GM21723 (cell line): ENCODE results near the gene FHIP1B.

ENCODE experiments used
- ATAC-seq: cut with Tn5 transposase; IDR thresholded peaks from one replicate; pipeline ENCODE4 v1.9.1; 2021; ENCODE audit warnings: mild to moderate bottlenecking, moderate library complexity; ENCODE audit not compliant: unreplicated experiment

The FHIP1B gene

DNA sequence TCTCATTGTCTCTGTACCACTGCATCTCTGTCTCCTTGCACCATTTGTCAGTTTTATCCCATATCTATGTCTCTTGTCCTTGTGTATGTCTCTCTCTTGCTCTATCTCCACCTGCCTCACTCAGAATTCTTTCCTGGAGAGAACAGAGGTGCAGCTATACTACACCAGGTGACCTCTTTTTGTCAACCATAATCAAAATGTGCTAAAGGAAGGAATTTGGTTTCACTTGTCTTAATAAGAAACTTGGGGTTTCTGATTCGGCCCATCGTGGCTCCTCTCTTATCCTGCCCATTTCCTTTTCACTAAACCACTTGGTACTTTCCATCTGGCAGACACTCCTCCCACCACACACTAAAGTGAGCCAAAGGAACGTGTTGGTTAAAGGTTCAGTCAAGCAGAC is 31.1 kb downstream of the FHIP1B start:
- peak; percentile 75 for ATAC-seq

DNA sequence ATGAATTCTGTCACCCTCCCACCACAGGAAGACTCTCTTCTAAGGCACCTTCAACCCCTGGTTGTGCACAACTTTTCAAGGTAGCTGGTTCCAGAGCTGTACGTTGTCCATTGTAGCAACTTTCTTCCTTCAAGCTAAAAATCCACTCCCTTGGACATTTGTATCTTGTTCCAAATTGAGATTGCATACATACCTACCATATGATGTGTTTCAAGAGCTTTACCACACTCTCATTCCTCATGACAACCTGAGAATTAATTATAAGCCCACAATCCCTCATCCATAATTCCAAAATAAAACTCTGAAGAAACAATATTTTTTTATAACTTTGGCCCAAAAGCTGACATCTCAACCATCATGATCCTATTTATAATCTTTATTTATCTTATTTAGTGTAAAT is 32.4 kb downstream of the FHIP1B start:
- ATAC-seq, result no peak

DNA sequence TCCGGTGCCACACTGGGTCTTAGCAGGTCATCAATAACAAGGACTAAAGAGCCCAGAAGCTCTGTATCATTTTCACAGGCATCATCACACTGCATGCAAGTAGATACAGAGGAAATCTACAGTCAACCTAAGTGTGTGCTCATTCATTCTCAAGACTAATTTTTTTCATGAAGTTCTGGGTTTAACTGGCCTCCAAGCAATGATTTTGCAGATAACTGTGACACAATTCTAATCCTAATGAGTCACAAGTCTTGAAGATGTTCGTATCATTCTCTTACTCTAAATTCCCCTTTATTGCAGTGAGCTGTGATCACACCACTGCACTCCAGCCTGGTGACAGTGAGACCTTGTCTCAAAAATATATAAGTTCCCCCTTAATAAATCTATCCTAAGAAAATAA is 33.0 kb downstream of the FHIP1B start:
- no peak for ATAC-seq

DNA sequence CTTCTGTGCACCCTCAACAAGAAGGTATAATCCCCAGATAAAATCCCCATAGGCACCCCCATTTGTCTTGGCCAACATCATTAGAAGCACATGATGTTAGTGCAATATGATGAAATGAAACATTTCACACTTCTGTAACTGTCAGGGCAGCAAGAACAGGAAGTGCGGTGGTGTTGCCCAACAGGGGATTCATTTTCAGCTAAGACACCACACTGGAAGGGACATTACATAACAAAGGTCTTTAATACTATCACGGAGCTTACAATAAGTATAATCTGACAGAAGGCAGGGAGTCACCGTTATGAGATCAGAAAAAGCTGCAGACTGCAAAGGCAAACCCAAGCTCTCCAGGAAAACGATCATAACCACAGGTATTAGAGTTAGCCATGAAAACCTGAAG is 33.5 kb downstream of the FHIP1B start:
- ATAC-seq, result no peak

DNA sequence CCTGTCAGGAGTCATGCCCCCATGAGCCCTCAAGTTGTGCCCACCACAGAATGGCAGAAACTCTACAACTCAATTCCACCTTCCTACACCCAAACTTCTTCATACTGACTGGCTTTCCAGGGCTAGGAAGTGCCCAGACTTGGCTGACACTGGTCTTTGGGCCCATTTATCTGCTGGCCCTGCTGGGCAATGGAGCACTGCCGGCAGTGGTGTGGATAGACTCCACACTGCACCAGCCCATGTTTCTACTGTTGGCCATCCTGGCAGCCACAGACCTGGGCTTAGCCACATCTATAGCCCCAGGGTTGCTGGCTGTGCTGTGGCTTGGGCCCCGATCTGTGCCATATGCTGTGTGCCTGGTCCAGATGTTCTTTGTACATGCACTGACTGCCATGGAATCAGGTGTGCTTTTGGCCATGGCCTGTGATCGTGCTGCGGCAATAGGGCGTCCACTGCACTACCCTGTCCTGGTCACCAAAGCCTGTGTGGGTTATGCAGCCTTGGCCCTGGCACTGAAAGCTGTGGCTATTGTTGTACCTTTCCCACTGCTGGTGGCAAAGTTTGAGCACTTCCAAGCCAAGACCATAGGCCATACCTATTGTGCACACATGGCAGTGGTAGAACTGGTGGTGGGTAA is 35.1 kb downstream of the FHIP1B start, which contains the start of gene OR52W1:
TSS of gene OR52W1 (plus strand) at position 51 of the 637 bp plus-strand sequence. CDS start at position 51, 0 bp downstream.
- no peak for ATAC-seq

DNA sequence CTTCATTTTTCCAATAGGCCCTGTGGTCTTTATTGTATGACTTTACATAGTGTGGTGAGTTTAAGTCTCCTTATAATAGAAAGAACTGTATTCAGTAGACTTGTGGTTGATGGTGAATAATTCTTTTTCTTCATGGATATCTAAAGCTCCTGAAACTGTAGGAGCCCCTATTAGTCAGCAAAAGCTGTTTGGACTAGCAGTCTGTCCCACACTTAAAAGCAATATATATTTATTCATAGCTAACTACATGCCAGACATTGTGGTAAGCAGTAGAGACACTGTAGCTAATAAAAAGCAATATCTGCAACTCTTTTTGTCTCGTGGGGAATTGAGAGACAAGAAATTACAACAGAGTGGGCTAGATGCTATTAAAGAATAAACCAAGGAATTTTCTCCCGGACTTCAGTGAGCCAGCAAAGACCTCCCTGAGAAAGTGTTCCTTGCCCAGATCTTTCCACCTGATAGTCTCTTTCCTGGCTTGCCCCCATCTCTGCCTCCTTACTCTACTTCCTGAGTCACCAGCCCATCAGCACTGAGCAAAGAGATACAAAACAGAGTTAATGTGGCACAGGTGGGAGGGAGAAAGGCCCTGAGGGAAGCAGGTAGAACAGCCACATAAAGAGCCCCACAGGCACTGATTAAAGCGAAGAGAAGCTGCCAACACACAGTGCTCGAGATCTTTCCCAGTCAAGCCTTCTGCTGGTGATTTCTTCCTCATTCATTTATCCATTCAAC is 36.8 kb downstream of the FHIP1B start:
- ATAC-seq, result no peak

DNA sequence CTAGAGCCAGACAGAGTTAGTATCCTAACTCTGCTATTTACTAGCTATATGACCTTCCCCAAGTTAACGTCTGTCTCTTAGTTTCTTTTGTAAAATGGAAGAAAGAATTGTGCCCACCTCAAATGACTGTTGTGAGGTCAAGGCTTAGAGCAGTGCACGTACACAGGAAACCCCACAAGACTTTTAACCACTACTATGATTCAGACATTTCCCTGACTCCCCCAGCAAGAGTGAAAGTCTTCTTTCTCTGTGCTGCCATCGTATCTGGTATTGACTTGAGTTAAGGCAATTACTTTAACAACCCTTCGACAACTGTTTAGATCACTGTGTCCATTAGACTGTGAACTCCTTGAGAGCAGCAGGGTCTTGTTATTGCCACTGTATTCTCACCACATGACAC is 38.0 kb downstream of the FHIP1B start:
- no peak for ATAC-seq

DNA sequence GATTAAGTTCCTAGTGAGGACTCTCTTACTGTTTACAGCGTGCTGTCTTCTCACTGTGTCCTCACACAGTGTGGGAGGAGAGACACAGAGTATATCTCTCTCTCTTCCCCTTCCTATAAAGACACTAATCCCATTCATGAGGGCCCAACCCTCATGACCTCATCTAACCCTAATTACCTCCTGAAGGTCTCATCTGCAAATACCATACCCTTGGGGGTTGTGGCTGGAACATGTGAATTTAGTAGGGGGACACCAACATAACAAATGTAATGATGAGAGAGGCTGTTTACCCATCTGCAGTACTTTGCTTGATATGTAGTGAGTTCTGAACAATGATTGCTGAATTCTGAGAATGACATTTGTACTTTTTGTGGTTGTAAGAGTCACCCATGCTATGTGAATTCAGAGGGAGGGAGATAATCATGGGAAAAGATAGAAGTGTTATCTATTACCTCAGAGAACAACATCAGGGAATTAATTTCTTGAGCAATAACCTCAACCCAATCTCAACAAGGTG is 40.3 kb downstream of the FHIP1B start:
- no peak for ATAC-seq

DNA sequence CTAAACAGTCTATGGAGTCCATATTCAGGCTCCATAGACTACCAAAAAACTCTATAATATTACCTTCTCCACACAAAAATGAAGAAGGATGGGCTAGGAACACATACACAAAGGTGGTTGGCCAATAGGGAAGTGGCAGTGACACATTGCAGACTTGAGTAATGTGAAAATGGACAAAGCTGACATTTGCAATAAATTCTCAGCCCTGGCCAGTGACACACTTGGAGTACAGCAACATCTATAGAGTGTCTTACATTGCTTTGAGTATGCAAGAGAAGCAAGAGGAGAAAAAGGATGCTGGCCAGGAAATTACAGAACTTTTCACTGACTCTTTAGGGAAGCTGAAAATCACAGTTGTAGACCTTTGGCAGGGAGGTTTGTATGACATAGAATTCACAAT is 42.7 kb downstream of the FHIP1B start:
- no peak for ATAC-seq

DNA sequence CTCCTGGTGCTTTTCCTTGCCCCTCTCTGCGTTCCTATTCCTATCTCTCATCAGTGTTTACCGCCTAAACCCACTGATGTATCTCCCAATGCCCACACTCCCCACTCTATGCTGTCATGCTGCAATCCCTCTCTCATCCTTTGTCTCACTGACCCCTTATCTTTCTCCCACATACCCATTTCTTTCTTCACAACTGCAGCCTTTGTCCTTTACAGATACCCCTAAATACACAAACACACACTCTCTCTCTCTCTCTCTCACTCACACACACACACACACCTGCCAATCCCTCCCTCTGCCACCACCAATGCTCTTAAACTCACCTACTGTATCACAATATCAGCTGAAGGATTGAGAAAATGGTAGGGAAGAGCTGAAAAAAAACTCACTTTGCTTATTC is 59.0 kb downstream of the FHIP1B start:
- ATAC-seq, result no peak

DNA sequence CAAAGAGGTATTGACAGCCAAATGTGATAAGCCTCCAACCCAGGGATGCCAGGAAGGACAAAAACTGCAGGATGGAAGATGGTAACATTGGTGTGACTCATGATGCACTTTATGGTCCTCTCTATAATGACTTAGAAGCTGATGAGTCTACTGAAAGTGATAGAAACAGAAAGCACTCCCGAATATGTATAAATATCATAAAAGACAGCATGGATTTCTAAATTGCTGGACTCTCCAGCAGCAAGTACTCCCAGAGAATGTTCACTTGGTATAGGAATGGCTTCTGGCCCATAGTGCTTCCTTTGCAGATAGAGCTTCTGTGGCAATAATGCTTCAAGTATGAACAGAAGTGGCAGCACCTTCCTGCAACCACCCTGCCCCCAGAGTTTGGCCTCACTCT is 64.2 kb downstream of the FHIP1B start, which contains the start of gene OR52B2:
TSS of gene OR52B2 (minus strand) at position 101 of the 400 bp plus-strand sequence. CDS start at position 101, 0 bp downstream.
- ATAC-seq, result no peak
